ENCODE measurements around the gene OSBPL3.

The OSBPL3 gene

DNA sequence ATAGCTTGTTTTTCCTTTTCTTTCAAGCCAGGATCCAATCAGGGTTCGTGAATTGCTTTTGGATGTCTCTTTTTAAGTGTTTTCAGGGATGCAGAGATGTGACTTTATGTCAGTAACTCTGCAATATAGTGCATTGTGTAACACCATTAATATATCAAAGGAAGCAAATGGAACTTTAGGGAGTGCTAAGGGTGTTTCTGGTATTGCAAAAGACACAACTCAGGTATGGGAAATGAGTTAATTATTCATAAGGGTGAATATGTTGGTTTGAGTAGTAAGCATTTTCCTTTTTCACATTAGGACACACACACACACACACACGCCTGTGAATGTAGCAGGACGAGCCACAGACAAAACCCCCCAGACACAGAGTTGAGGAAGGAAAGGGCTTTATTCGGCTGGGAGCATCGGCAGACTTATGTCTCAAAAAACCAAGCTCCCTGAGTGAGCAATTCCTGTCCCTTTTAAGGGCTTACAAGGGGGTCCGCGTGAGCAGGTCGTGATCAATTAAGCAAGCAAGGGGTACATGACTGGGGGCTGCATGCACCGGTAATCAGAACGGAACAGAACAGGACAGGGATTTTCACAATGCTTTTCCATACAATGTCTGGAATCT is 190.9 kb downstream of the OSBPL3 start:
- DNase-seq = no peak

DNA sequence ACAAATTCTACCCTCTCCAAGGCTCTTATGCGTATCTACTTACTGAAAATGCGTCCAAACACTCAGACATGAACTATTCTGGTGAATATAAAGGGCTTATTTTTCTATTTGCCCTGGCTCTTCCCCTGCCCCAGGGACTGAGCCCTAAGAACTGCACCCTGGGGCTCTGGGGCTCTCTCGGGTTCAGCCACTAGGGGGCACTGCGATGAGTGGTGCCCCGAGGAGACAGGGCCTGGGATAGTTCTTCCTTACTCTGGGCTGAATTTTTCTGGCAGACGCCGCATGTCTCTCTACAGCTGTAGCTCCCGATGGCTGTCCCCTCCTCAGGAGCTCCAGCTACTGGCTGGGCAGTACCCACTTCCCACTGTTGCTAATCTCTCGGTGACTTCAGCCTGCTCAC is 191.9 kb downstream of the OSBPL3 start:
- DNase-seq = no peak

DNA sequence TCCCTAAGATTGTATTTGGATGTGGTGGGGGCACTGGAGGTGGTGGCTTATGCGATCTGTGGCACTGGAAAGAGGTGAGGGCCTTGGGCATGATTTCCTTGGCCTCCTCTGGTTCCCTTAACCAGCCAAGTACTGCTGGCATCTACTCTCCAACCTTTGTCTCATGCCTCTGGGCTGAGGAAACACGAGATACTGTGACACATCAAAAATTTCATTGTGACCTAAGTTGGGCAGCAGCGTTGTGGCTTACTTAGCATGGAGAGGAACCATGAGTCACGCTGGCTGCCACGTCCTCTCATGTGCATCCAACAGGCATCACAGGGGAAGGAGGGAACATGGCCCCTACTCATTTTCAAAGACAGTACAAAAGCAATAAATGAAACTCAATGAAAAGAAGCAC is 193.0 kb downstream of the OSBPL3 start:
- peak; percentile 95 to 99 (median 96) for DNase-seq

DNA sequence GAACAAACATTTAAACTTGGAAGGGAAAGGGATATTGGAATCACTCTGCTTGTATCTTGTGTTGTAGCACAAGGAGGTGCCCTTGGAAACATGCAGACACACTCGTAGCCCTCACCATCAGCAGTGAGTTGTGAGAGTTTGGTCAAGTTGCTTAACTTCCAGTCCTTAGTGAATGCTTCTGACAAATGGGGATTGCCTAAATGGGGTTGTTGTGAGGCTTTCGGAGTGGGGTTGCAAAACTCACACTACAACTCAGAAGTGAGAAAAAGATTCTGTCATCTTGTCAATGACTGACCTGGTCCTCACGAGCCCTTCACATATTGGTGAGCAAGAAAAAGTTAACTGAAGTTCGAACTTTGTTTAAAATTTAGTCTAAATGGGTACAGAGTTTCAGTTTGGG is 193.7 kb downstream of the OSBPL3 start:
- DNase-seq = peak; percentile 78 to 94 (median 84)

DNA sequence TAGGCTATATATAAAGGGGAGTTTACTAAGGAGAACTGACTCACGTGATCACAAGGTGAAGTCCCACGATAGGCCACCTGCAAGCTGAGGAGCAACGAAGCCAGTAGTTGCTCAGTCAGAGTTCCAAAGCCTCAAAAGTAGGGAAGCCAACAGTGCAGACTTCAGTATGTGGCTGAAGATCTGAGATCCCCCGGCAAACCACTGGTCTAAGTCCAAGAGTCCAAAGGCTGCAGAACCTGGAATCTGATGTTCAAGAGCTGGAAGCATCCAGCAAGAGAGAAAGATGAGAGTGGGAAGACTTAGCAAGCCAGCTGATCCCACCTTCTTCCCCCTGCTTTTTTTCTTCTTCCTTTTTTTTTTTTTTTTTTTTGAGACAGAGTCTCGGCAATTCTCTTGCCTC is 195.7 kb downstream of the OSBPL3 start:
- peak in 3 of 4 experiments; percentile 22 to 30 (median 28) for DNase-seq

DNA sequence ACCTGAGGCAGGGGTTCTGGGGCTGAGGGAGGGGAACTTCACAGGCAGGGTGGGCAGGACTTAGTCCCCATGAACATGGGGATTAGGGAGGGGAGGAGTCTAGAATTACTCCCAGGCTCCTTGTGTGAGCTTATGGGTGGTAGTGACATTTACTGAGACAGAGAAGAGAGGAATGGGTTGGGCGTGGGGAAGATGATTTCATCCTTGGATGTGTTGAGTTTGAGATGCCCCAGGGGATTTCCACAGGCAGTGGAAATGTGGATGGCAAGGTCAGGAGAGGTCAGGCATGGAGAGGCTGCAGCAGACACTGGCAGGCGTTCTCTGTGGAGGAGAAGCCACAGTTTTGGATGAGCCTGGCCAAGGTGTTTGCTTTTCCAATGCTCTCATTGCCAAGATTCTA is 196.3 kb downstream of the OSBPL3 start:
- DNase-seq = peak; percentile 63 to 85 (median 78)

DNA sequence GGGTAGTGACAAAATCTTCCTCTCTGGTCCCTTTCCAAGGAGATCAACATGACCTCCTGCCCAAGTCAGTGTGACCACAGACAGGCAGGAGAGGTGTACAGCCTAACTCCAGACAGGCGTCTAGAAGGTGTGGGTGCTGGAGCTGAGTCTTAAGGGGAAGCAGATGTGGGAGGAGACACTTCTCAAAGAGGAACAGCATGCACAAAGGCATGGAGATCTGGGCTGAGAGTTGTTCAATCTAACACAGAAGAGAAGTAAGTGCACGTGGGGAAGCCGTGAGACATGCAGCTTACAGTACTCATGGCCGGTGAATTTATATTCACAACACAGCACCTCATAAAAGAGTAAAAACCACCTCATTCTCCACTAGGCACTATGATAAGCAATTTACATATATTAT is 198.9 kb downstream of the OSBPL3 start:
- peak; percentile 88 to 96 (median 92) for DNase-seq

DNA sequence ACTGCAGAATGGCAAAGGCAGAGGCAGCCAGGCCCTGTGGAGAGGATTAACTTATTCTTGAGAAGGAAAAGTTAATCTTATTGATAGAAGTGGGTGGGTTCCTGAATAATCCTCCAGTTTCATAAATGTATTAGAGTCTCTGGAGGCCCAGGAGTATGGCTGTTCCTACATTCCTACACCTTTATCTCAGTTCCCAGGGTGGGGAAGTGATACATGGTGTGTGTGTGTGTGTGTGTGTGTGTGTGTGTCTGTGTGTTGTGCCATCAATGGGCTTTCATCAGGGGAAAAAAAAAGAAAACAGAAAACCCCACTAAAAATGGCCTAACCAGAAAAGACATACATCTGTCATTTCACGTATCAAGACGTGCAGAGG is 200.7 kb downstream of the OSBPL3 start:
- no peak for DNase-seq

DNA sequence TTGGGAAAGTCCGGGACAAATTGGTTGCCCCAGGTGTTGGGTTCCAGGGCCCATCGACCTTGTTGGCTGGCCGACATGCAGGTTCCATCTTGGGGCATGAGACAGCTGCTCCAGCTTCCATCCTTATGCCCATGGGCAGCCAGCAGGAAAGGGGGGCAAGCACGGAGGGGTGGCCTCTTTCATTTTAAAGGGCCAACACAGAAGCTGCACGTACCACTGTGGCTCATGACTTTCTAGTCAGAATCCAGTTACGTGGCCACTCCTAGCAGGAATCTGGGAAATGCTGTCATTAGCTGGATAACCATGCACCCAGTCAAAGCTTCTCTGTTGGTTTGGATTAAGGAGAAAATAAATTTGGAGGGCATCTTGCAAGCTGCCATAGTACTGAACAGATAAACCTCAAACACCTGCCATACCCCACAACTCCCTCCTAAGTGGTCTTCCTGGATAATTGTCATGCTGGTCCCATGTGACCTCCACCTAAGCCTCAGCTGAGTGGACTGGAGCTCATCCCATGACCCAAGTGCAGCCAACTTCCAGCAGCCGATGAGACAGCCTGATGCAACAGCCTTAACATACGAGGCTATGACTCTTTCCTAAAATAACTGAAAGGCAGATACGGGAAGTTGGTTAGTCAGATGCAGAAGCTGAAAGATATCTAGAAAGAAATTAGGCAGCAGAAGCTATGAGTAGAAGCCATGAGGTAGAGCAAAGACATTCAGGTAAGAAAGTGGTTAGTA is 201.3 kb downstream of the OSBPL3 start:
- DNase-seq = peak; percentile 90 to 96 (median 94)

DNA sequence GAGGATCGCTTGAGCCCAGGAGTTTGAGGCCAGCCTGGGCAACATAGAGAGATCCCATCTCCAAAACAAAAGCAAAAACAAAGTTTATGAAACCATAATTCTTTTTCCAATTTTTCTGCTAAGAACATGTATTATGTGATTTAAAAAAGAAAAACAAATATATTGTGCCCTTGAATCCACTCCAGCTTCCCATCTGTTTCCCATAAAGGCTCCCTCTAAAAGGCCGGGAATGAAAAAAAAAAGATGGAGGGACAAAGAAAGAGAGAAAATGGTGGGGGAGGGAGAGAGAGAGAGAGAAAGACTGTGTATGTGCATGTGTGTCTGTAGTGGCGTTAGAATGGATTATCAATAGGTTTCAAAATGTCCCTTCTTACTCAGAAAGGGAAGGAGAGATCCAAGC is 202.2 kb downstream of the OSBPL3 start:
- DNase-seq = no peak

DNA sequence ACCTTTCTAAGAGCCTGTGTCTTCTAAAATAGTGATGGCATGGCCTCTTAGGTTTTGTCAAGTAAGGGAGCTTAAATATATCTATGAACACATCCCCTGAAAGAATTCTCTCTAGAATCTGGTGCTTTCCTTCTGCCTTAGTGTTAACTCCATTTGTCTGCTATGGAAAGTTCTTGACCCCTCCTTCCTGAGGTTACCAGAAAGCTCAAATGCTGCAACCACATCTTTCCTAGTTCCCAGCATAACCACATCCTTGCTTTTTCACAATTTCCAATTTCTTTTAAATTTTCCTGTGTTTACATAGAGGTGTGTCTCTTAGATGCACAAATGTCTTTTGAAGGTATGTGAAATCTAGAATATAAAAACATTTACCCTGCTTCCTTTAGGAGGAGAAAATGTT is 206.3 kb downstream of the OSBPL3 start:
- DNase-seq = no peak

DNA sequence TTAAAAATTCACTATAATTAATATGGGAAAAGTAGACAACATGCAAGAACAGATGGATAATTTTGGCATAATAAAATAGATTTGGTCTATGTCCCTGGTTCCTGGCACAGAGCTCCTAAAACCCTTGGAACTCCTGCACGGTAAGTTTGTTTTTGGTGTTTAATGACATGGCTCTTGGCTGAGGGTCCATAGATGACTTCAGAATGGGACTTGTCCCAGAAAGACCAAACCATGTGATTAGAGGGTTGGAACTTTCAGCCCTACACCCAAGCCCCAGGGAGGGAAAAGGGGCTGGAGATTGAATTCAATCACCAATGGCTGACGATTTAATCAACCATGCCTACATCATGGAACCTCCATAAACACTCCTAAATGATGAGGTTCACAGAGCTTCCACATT is 210.1 kb downstream of the OSBPL3 start:
- no peak for DNase-seq

DNA sequence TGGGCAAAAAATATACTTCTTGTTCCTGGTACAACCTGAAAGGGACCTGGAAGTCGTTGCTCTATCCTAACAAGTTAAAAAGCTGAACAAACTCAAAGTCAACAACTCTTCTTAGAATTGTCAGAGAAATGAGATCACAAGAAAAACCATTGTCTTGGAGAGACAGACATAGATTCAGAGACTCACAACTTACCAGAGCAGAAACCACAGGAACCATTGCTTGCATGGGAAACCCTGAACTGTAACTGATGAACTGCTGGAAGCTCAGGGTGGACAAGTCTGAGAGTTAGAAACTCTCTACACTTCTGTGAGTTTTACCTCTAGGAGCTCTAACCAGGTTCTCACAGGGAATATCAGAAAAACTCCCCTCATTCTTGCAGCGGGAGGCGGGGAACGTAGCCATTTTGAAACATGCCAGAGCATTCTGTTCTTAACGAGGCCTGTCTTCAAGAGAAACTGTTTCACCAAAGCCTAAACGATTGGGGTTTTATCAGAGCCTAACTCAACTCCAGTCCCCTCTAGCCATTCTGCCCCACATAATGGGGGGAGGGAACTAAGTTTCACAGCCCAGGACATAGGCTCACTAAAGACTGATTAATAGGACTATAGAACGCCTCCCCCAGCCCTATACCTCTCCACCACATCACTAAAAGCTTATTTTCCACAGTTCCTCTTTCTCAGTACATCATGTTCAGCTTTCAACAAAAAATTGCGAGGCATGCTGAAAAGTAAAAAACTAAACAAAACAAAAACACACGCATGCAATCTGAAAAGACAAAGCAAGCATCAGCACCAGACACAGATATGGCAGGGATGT is 210.8 kb downstream of the OSBPL3 start:
- DNase-seq = peak in 1 of 4 experiments; percentile 12

DNA sequence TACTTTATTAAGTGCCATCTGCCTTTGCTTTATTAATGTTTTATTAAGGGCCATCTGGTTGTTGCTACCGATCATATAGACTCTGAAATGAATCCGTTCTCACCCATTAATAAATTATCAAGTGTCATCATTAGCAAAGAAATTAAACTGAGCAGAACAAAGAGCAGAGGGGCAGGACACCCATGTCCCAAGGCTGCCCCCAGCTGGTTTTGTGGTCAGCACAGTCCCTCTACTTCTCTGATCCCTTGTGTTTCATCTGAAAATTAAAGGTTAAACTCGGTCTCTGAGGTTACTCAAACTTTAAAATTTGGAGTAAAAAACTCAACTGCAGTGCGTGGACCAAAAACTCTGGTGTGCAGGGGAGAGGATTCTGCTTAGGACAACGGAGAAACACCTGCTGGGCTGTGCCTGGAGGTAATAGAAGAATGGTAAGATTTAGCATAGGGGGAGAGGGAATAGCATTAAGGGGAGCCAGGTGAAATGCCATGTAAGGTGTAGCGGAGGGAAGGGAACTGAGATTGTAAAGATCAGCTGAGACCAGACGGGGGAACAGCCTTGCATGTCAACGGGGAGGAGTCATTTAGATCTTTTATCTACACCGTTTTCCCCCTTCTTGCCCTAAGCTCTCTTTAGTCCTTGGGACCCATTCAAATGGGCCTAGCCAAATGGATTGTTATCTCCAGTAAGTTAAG is 212.0 kb downstream of the OSBPL3 start:
- no peak for DNase-seq

DNA sequence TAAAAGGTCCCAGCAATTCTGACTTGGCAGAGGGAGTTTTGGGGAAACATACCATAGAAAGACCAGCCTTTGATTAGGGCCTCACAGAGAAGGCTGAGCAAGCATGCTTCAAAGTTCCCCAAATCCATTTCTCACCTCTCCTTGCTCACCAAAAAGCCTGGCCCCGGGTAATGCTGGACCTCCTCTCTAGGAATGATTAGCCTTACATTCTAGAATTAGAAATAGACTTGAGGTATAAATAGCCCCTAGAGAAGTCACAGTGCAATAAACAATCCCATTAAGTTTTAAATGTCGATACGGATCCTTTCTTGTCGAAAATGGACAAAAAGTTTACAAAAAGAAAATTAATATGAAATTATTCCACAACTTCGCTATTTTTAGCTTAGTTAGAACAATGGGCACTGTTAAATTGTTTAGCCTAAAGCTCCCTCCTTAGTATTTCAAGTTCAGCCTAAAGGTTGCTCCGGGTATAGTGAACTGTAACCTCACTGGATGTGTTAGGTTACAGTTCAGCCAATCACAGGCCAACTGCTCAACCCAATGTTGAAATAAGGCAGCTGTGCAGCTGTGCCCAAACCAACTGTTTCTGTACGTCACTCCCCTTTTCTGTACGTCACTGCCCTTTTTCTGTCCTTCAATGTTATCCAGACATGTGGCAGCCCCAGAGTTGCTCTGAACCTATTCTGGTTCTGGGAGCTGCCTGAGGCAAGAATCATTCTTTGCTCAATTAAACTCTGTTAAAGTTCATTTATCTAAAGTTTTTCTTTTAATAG is 214.8 kb downstream of the OSBPL3 start:
- peak in 2 of 4 experiments; percentile 26 to 29 for DNase-seq

DNA sequence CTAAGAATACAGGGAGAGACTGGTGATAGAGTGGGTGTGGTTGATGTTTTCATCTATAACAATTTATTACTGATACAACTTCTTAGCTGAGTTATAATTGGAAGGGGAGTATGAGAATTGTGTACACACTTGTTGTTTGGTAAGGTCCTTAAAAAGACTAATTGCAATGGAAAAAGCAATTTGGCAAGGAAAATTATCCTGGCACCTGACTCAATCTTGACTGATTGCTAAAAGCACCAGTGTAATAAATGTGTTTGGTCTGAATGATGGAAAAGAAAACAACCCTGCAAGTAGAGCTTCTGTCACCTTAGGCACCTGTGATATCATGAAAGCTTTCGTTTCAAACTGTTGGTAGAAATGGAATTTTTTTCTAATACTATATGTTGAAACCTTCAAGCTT is 216.0 kb downstream of the OSBPL3 start:
- no peak for DNase-seq

DNA sequence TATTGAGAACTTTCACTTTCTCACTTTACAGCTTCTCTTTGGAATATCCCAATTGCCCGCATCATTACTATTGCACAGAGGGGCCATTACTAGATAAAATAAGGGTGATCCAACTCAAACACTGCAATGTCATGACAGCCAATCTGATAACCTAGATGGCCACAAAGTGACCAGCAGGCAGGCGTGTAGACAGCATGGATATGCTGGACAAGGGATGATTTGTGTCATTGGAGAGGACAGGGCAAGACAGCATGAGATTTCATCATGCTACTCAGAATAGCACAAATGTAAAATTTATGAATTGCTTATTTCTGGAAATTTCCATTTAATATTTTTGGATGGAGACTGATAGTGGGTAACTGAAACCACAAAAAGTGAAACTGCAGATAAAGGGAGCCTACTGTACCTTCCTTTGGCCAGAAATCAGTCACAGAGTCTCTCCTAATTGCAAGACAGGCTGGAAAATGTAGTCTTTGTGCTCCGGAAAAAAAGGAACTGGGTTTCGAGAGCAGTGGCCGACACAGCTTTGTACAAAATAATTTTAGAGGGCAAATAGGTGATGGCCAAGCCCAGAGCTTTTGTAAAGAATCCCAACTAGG is 216.6 kb downstream of the OSBPL3 start:
- DNase-seq = peak in 2 of 4 experiments; percentile 10 to 23

DNA sequence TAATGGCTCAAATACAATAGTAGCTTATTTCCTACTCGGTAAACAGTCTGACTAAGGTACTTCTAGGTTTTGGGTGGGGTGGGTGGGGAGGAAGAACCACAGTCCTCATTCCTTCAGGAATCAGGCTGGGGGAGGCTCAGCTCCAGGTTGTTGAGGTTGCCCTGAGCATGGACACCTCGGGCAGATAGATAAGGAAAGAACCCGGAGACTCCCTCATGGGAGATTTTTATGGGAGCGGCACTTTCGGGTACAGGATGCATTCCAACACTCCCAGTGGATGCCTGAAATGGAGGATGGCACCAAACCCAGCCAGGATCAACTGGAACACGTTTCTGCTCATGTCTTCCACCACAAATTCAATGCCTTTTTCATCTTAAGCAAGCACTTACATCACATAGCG is 217.2 kb downstream of the OSBPL3 start:
- DNase-seq = no peak

DNA sequence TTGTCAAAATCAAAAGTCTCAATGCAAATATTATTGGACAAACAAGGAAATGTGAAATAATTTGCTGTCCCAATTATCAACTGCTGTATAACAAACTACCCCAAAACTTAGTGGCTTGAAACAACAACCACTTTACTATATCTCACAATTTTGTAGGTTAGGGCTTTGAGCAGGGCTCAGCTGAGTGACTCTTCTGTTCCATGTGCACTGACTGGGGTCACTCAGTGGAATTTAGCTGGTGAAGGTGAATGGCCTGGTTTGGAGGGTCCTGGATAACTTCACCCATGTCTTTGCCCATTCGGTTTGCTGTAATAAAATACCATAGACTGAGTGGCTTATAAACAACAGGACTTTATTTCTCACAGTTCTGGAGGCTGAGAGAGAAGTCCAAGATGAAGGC is 219.0 kb downstream of the OSBPL3 start:
- DNase-seq = no peak

DNA sequence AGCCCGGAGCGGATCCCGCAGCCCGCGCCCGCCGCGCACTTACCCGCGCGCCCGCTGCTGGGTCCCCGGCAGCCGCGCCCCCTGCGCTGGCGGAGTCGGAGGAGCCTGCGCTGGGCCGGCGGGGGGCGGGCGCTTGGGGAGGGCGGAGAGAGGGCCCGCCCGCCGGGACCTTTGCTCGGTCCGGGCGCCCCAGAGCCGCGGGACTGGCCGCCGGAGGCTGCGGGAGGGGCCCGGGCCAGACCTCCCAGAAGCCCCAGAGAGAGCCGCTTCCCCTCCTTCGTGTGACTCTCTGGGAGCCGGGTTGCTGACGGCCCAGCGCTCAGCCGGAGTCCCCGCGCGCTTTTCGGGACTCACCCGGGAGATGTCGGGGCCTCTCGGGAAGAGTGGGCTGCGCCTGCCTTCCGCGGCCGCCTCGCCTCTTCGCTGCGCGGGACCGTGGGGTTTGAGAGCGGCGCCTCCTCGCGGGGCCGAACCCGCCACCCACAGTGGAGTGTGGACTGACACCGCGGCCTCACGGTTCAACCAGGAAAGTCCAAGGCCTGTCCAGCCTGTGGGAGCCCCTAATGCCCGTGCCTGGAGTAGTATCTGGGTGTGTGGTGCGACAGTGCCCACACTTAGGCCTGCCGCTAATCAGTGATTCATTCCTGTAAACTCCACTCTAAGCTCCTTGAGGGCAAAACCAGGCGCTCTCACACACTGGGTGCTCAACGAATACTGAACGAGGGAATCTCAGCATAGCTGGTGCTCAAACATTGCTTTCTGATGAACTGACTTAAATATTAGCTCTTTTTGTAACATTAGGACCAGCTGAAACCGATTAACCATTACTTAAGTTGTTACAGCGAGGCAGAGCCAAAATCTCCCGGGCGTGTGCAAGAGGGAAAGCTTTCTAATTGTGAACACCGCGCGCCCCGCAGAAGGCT is 222.4 kb downstream of the OSBPL3 start, which contains the start of gene GSDME:
Gene GSDME (minus strand): TSS at position 112 of the 923 bp plus-strand sequence. CDS start 7,690 bp downstream, outside the sequence.
- DNase-seq = peak; percentile 86 to 94 (median 90)
